HEK293 (cell line): ENCODE data around the gene CYP27B1.

Experiments used
- GLI4 ChIP-seq: fragments of 450-650 bp; formaldehyde crosslinking; IDR thresholded peaks from 2 replicates; pipeline ENCODE4 v1.5.1; 2016; ENCODE audit warnings: missing biosample characterization, missing genetic modification characterization
- INSM2 ChIP-seq: fragments of 450-650 bp; formaldehyde crosslinking; IDR thresholded peaks from 2 replicates; pipeline ENCODE4 v1.5.1; 2016; ENCODE audit warnings: missing biosample characterization, missing genetic modification characterization
- KLF10 ChIP-seq: fragments of 450-650 bp; IDR thresholded peaks from 2 replicates; pipeline ENCODE4 v1.5.1; 2018; ENCODE audit warnings: missing biosample characterization, mild to moderate bottlenecking, missing genetic modification characterization
- KLF7 ChIP-seq: fragments of 450-650 bp; formaldehyde crosslinking; IDR thresholded peaks from 2 replicates; pipeline ENCODE4 v1.5.1; 2016; ENCODE audit warnings: missing biosample characterization, missing genetic modification characterization, borderline replicate concordance
- OVOL3 ChIP-seq: fragments of 450-650 bp; formaldehyde crosslinking; IDR thresholded peaks from 2 replicates; pipeline ENCODE4 v1.5.1; 2016; ENCODE audit warnings: missing biosample characterization, missing genetic modification characterization
- PRDM2 ChIP-seq: fragments of 450-650 bp; formaldehyde crosslinking; IDR thresholded peaks from 2 replicates; pipeline ENCODE4 v1.5.1; 2016; ENCODE audit warnings: missing biosample characterization, missing genetic modification characterization, borderline replicate concordance
- TRIM28 ChIP-seq: IDR thresholded peaks from 2 replicates; pipeline ENCODE4 v1.6.1; 2011; ENCODE audit warnings: low read length, control low read depth, borderline replicate concordance
- YY1 ChIP-seq: fragments of 450-650 bp; formaldehyde crosslinking; IDR thresholded peaks from 2 replicates; pipeline ENCODE4 v1.5.1; 2018; ENCODE audit warnings: missing biosample characterization, missing genetic modification characterization
- ZBTB11 ChIP-seq: fragments of 450-650 bp; formaldehyde crosslinking; conservative IDR thresholded peaks from 2 replicates; pipeline ENCODE4 v1.5.1; 2016; ENCODE audit warnings: low read depth, missing biosample characterization, missing genetic modification characterization
- ZBTB20 ChIP-seq: fragments of 450-650 bp; formaldehyde crosslinking; IDR thresholded peaks from 2 replicates; pipeline ENCODE4 v1.5.1; 2016; ENCODE audit warnings: missing biosample characterization, missing genetic modification characterization
- ZBTB7A ChIP-seq: fragments of 450-650 bp; formaldehyde crosslinking; IDR thresholded peaks from 2 replicates; pipeline ENCODE4 v1.5.1; 2016; ENCODE audit warnings: low read depth, missing biosample characterization, missing genetic modification characterization
- ZFHX2 ChIP-seq: fragments of 450-650 bp; formaldehyde crosslinking; conservative IDR thresholded peaks from 2 replicates; pipeline ENCODE4 v1.5.1; 2016; ENCODE audit warnings: missing biosample characterization, missing genetic modification characterization
- ZFP69B ChIP-seq: fragments of 450-650 bp; formaldehyde crosslinking; IDR thresholded peaks from 2 replicates; pipeline ENCODE4 v1.5.1; 2016; ENCODE audit warnings: missing biosample characterization, missing genetic modification characterization
- ZNF10 ChIP-seq: fragments of 450-650 bp; formaldehyde crosslinking; IDR thresholded peaks from 2 replicates; pipeline ENCODE4 v1.5.1; 2017; ENCODE audit warnings: missing biosample characterization, missing genetic modification characterization
- ZNF19 ChIP-seq: fragments of 450-650 bp; formaldehyde crosslinking; IDR thresholded peaks from 2 replicates; pipeline ENCODE4; 2016; ENCODE audit warnings: missing biosample characterization, missing genetic modification characterization, low read depth
- ZNF23 ChIP-seq: fragments of 450-650 bp; formaldehyde crosslinking; IDR thresholded peaks from 2 replicates; pipeline ENCODE4 v1.5.1; 2016; ENCODE audit warnings: missing biosample characterization, missing genetic modification characterization, borderline replicate concordance
- ZNF292 ChIP-seq: fragments of 450-650 bp; formaldehyde crosslinking; IDR thresholded peaks from 2 replicates; pipeline ENCODE4 v1.5.1; 2016; ENCODE audit warnings: low read depth, missing biosample characterization, missing genetic modification characterization, borderline replicate concordance
- ZNF423 ChIP-seq: fragments of 450-650 bp; formaldehyde crosslinking; IDR thresholded peaks from 2 replicates; pipeline ENCODE4 v1.5.1; 2016; ENCODE audit warnings: missing biosample characterization, missing genetic modification characterization
- ZNF501 ChIP-seq: fragments of 450-650 bp; formaldehyde crosslinking; IDR thresholded peaks from 2 replicates; pipeline ENCODE4 v1.5.1; 2016; ENCODE audit warnings: missing biosample characterization, missing genetic modification characterization
- ZNF558 ChIP-seq: fragments of 450-650 bp; formaldehyde crosslinking; IDR thresholded peaks from 2 replicates; pipeline ENCODE4 v1.5.1; 2016; ENCODE audit warnings: missing biosample characterization, missing genetic modification characterization
- ZNF571 ChIP-seq: fragments of 450-650 bp; formaldehyde crosslinking; IDR thresholded peaks from 2 replicates; pipeline ENCODE4 v1.5.0; 2017; ENCODE audit warnings: missing biosample characterization, missing genetic modification characterization
- ZNF580 ChIP-seq: fragments of 450-650 bp; formaldehyde crosslinking; IDR thresholded peaks from 2 replicates; pipeline ENCODE4 v1.5.1; 2016; ENCODE audit warnings: missing biosample characterization, missing genetic modification characterization
- ZNF623 ChIP-seq: fragments of 450-650 bp; formaldehyde crosslinking; IDR thresholded peaks from 2 replicates; pipeline ENCODE4 v1.5.1; 2016; ENCODE audit warnings: missing biosample characterization, missing genetic modification characterization
- ZNF629 ChIP-seq: fragments of 450-650 bp; formaldehyde crosslinking; IDR thresholded peaks from 2 replicates; pipeline ENCODE4 v1.5.1; 2017; ENCODE audit warnings: missing biosample characterization, missing genetic modification characterization
- ZNF664 ChIP-seq: fragments of 450-650 bp; formaldehyde crosslinking; IDR thresholded peaks from 2 replicates; pipeline ENCODE4 v1.5.1; 2016; ENCODE audit warnings: missing biosample characterization, missing genetic modification characterization
- ZNF843 ChIP-seq: fragments of 450-650 bp; formaldehyde crosslinking; IDR thresholded peaks from 2 replicates; pipeline ENCODE4 v1.5.1; 2016; ENCODE audit warnings: missing biosample characterization, missing genetic modification characterization
- ZSCAN30 ChIP-seq: fragments of 450-650 bp; IDR thresholded peaks from 2 replicates; pipeline ENCODE4 v1.5.1; 2018; ENCODE audit warnings: missing biosample characterization, mild to moderate bottlenecking, missing genetic modification characterization, moderate library complexity

Gene CYP27B1

GRCh38 chr12:57744194-57744776 lies 22.6 kb downstream of the CYP27B1 start (continued):
- TF ChIP-seq ZNF558 (peak; percentile 50; the same call in 1 of the 2 replicates), YY1 (0 out of 2 replicates have a peak, but pooled peaks have one; percentile 44), ZNF501 (tag by site-specific recombination) (peak; percentile 49), GLI4 (tag by site-specific recombination) (no peak), ZSCAN30 (tag by site-specific recombination) (0 out of 2 replicates have a peak, but pooled peaks have one; percentile 25), ZNF843 (peak; percentile 23; the same call in 1 of the 2 replicates), TRIM28 (no peak), ZNF580 (peak; percentile 54; the same call in 1 of the 2 replicates), ZBTB11 (tag by site-specific recombination) (no peak), ZFHX2 (tag by site-specific recombination) (no peak), ZNF664 (tag by site-specific recombination) (0 out of 2 replicates have a peak, but pooled peaks have one; percentile 46), KLF7 (tag by site-specific recombination) (peak; percentile 83), ZNF623 (tag by site-specific recombination) (0 out of 2 replicates have a peak, but pooled peaks have one; percentile 36), ZBTB20 (tag by site-specific recombination) (0 out of 2 replicates have a peak, but pooled peaks have one; percentile 12), ZNF571 (no peak), INSM2 (tag by site-specific recombination) (peak; percentile 61), ZNF629 (tag by site-specific recombination) (peak; percentile 100), KLF10 (tag by site-specific recombination) (peak; percentile 56), ZNF292 (tag by site-specific recombination) (peak; percentile 27; the same call in 1 of the 2 replicates), ZNF19 (tag by site-specific recombination) (no peak), ZNF23 (tag by site-specific recombination) (no peak), ZNF10 (tag by site-specific recombination) (0 out of 2 replicates have a peak, but pooled peaks have one; percentile 27), OVOL3 (tag by site-specific recombination) (no peak), ZFP69B (peak; percentile 69), PRDM2 (tag by site-specific recombination) (no peak), ZNF423 (tag by site-specific recombination) (peak; percentile 82), ZBTB7A (0 out of 2 replicates have a peak, but pooled peaks have one; percentile 51)
